IMR-90 (cell line): ENCODE results near the gene NRP1. TPM values are rescaled to one million over a fixed set of nuclear protein-coding genes. Genes with fewer than 3 reads are reported as not detected.

ENCODE experiments used
- ATAC-seq: fragments of 200-7000 bp; cut with Tn5 transposase; 2 replicates; pipeline ENCODE4 v1.9.1; 2020; ENCODE audit warnings: low read depth, mild to moderate bottlenecking, moderate library complexity
- BruUV-seq: library from RNA; stranded (reverse); fragments of 400-500 nt; replicated peaks from 2 replicates; lab custom pipeline; 2021; lab: Mats Ljungman, UMichigan
- CTCF ChIA-PET: fragments of 300-600 bp; formaldehyde crosslinking; extraction: SDS; loops from one replicate; lab custom pipeline; 2021; ENCODE audit warnings: antibody characterized with exemption; lab: Yijun Ruan, JAX
- POLR2A ChIA-PET: fragments of 300-600 bp; sonication (Branson Sonifier 250); formaldehyde crosslinking; loops from one replicate; lab custom pipeline; 2022; ENCODE audit warnings: antibody characterized with exemption; ENCODE audit not compliant: unreplicated experiment; lab: Charles Lee
- DNase-seq: peaks from one replicate; pipeline ENCODE4 v3.0.0; 2013
- H2AFZ ChIP-seq: replicated peaks from 2 replicates; pipeline ENCODE3; 2013; ENCODE audit warnings: low read length, mild to moderate bottlenecking; ENCODE audit not compliant: poor library complexity
- H2AK5ac ChIP-seq: 2 replicates; pipeline ENCODE4 v1.6.1; 2013; ENCODE audit warnings: low read depth, low read length, inconsistent platforms
- H2AK9ac ChIP-seq: replicated peaks from 2 replicates; pipeline ENCODE3; 2013; ENCODE audit warnings: mild to moderate bottlenecking, low read depth, low read length, moderate library complexity; ENCODE audit not compliant: poor library complexity
- H2BK120ac ChIP-seq: 2 replicates; pipeline ENCODE4 v1.6.1; 2013; ENCODE audit warnings: low read depth, low read length, inconsistent platforms
- H2BK15ac ChIP-seq: 3 replicates; pipeline ENCODE4 v1.6.1; 2013; ENCODE audit warnings: low read depth, low read length, inconsistent platforms
- H2BK20ac ChIP-seq: 2 replicates; pipeline ENCODE4 v1.6.1; 2013; ENCODE audit warnings: low read depth, mild to moderate bottlenecking, inconsistent platforms, low read length, moderate library complexity
- H2BK5ac ChIP-seq: 2 replicates; pipeline ENCODE4 v1.6.1; 2013; ENCODE audit warnings: mild to moderate bottlenecking, low read depth, low read length, inconsistent platforms; ENCODE audit not compliant: poor library complexity, severe bottlenecking
- H3K14ac ChIP-seq: replicated peaks from 2 replicates; pipeline ENCODE4 v1.6.1; 2013; ENCODE audit warnings: low read depth, low read length, inconsistent platforms
- H3K18ac ChIP-seq: 2 replicates; pipeline ENCODE4 v1.6.1; 2013; ENCODE audit warnings: low read depth, low read length, control low read depth
- H3K23ac ChIP-seq: 2 replicates; pipeline ENCODE4 v1.6.1; 2013; ENCODE audit warnings: low read depth, low read length, inconsistent platforms
- H3K27ac ChIP-seq: 2 replicates; pipeline ENCODE4 v1.5.1; 2013; ENCODE audit warnings: mild to moderate bottlenecking, control low read depth, low read length; ENCODE audit not compliant: insufficient read depth
- H3K27me3 ChIP-seq: 2 replicates; pipeline ENCODE4 v1.6.1; 2013; ENCODE audit warnings: low read length; ENCODE audit not compliant: control insufficient read depth, insufficient read depth
- H3K36me3 ChIP-seq: 2 replicates; pipeline ENCODE4 v1.6.1; 2013; ENCODE audit warnings: low read length, mixed read lengths; ENCODE audit not compliant: control insufficient read depth, insufficient read depth
- H3K4ac ChIP-seq: 2 replicates; pipeline ENCODE4 v1.6.1; 2013; ENCODE audit warnings: low read depth, low read length, inconsistent platforms
- H3K4me1 ChIP-seq: 2 replicates; pipeline ENCODE4 v1.6.1; 2013; ENCODE audit warnings: low read length, mixed read lengths; ENCODE audit not compliant: control insufficient read depth, insufficient read depth
- H3K4me2 ChIP-seq: 2 replicates; pipeline ENCODE4 v1.6.1; 2013; ENCODE audit warnings: low read depth, mild to moderate bottlenecking, control low read depth, low read length, moderate library complexity
- H3K4me3 ChIP-seq: 2 replicates; pipeline ENCODE4 v1.5.1; 2013; ENCODE audit warnings: low read depth, mild to moderate bottlenecking, control low read depth, low read length, moderate library complexity; ENCODE audit not compliant: insufficient read depth
- H3K56ac ChIP-seq: 2 replicates; pipeline ENCODE4 v1.6.1; 2013; ENCODE audit warnings: low read length, inconsistent platforms; ENCODE audit not compliant: insufficient read depth; ENCODE audit errors: extremely low read depth
- H3K79me1 ChIP-seq, 2 experiments: 2 replicates each; pipeline ENCODE4 v1.6.1; 2013; ENCODE audit warnings: low read length in 2 of 2, inconsistent platforms in 1 of 2, low read depth in 1 of 2
- H3K9ac ChIP-seq: 2 replicates; pipeline ENCODE4 v1.6.1; 2013; ENCODE audit warnings: low read depth, low read length, control low read depth
- H3K9me1 ChIP-seq: 2 replicates; pipeline ENCODE4 v1.6.1; 2013; ENCODE audit warnings: low read length, inconsistent platforms; ENCODE audit not compliant: insufficient read depth
- H3K9me3 ChIP-seq: 2 replicates; pipeline ENCODE4 v1.6.1; 2013; ENCODE audit warnings: low read length; ENCODE audit not compliant: control insufficient read depth, insufficient read depth
- H4K20me1 ChIP-seq: 2 replicates; pipeline ENCODE4 v1.6.1; 2013; ENCODE audit warnings: low read length, inconsistent platforms; ENCODE audit not compliant: insufficient read depth
- H4K5ac ChIP-seq: 2 replicates; pipeline ENCODE4 v1.6.1; 2013; ENCODE audit warnings: mild to moderate bottlenecking, low read depth, low read length, control low read depth
- H4K8ac ChIP-seq, 2 experiments: 2 replicates each; pipeline ENCODE4 v1.6.1; 2013; ENCODE audit warnings: low read depth in 2 of 2, low read length in 2 of 2, control low read depth in 1 of 2, inconsistent platforms in 1 of 2
- H4K91ac ChIP-seq: 2 replicates; pipeline ENCODE4 v1.6.1; 2013; ENCODE audit warnings: low read depth, low read length, inconsistent platforms; ENCODE audit not compliant: insufficient read depth
- NFE2L2 ChIP-seq: fragments of 150-350 bp; IDR thresholded peaks from 2 replicates; pipeline ENCODE4 v1.6.1; 2016; ENCODE audit warnings: low read depth, mild to moderate bottlenecking, low read length
- RFX5 ChIP-seq: IDR thresholded peaks from 2 replicates; pipeline ENCODE4 v1.8.0; 2012; ENCODE audit warnings: low read depth, mild to moderate bottlenecking, low read length, moderate library complexity
- WGBS, 2 experiments: methylation state at CpG; one replicate each; pipeline versions ENCODE4 v1.1.5 to v1.1.7; 2013; ENCODE audit warnings: missing lambda C conversion rate in 2 of 2; ENCODE audit not compliant: insufficient read length in 1 of 2; ENCODE audit errors: extremely low coverage in 2 of 2; 5-methylcytosine and 5-hydroxymethylcytosine counted together
- dilution Hi-C: fragments of 300-500 bp; cut with HindIII; formaldehyde crosslinking; loops from one replicate; pipeline ENCODE4 v1.14.3; 2018; ENCODE audit warnings: low sequenced_read_pairs; ENCODE audit not compliant: unreplicated experiment
- in situ Hi-C: fragments of 300-500 bp; cut with MboI; formaldehyde crosslinking; loops from 3 replicates; pipeline ENCODE4 v1.14.3; 2019; ENCODE audit warnings: low sequenced_read_pairs, inconsistent platforms, mixed read lengths
- intact Hi-C: fragments of 100-400 bp; cut with micrococcal nuclease; formaldehyde crosslinking; loops from 2 replicates; pipeline ENCODE4 v1.10.0; 2022
- polyA plus RNA-seq, 3 experiments: library from polyadenylated mRNA; depleted of rRNA; stranded (reverse); fragments of >200 nt; gene quantifications; 2 replicates each; pipeline ENCODE4 v1.2.3, GENCODE V29; 2012; ENCODE audit warnings: low replicate concordance in 1 of 3
- total RNA-seq: library from RNA; depleted of rRNA; stranded (reverse); fragments of >200 nt; gene quantifications from 2 replicates; pipeline ENCODE4 v1.2.3, GENCODE V29; 2012

NRP1 gene
- total and polyA plus RNA-seq, 2 of the 4 experiments (the other 2 are of a cell fraction) = 108 to 227 TPM

- TF ChIP-seq NFE2L2 (no peak), RFX5 (no peak)
- Histone ChIP-seq H4K5ac (peak overlapping the region; percentile 64; the same call in 1 of the 2 replicates), H4K8ac (peak overlapping the region; percentile 3 to 37; a peak in 2 of 4 replicates), H3K9ac (no peak overlapping the region), H2AFZ (no peak overlapping the region), H3K36me3 (peaks cover 3% of the 10 kb centered on the region; the same call in 1 of the 2 replicates), H3K23ac (no peak overlapping the region), H3K4me2 (no peak overlapping the region), H2BK20ac (no peak overlapping the region; the same call in 1 of the 2 replicates), H3K79me1 (peaks cover 21 to 60% of the 10 kb centered on the region in 2 experiments), H3K14ac (no peak overlapping the region), H3K9me1 (peaks cover 4% of the 10 kb centered on the region; the same call in 1 of the 2 replicates), H2BK5ac (peak overlapping the region; percentile 17), H3K27ac (no peak overlapping the region), H3K18ac (peak overlapping the region; percentile 57), H3K4me1 (peaks cover 29% of the 10 kb centered on the region), H3K56ac (no peak overlapping the region), H2AK9ac (no peak overlapping the region), H2BK120ac (peak overlapping the region; percentile 21; the same call in 1 of the 2 replicates), H3K27me3 (no peaks in the 10 kb centered on the region), H3K4ac (0 out of 2 replicates have a peak overlapping the region, but pooled peaks have one; percentile 20), H3K4me3 (no peak overlapping the region), H2AK5ac (no peak overlapping the region; the same call in 1 of the 2 replicates), H4K91ac (peak overlapping the region; percentile 20; the same call in 1 of the 2 replicates), H4K20me1 (no peaks in the 10 kb centered on the region; the same call in 1 of the 2 replicates), H2BK15ac (peak overlapping the region; percentile 62; the same call in 1 of the 3 replicates), H3K9me3 (no peaks in the 10 kb centered on the region)
- no peak for DNase-seq
- ChIA-PET CTCF (no interaction called here), POLR2A (no interaction called here)
- in situ Hi-C loops (no loop called here), dilution Hi-C loops (no loop called here), intact Hi-C loops (no loop called here)
- no CpG with 5 or more reads among the region's 5 CpGs for WGBS, 2 experiments
- BruUV-seq = no TSS peak
- no peak for ATAC-seq
Observed at GRCh38 chr10:33233221-33233620, 101.2 kb downstream of the NRP1 start.
